HG02588 (cell line): Measurements from ENCODE around the gene HIVEP1.
"Not testable (repeated sequence)": the region's sequence is repeated elsewhere in the genome, so short reads cannot be mapped to it uniquely, and the experiment has no call there.

Experiments used
- ATAC-seq: cut with Tn5 transposase; IDR thresholded peaks from one replicate; pipeline ENCODE4 v1.9.1; 2021; ENCODE audit warnings: mild to moderate bottlenecking, moderate library complexity; ENCODE audit not compliant: unreplicated experiment

HIVEP1 gene

GRCh38 chr6:12150812-12151432 lies 138.8 kb downstream of the HIVEP1 start:
- no peak for ATAC-seq

DNA sequence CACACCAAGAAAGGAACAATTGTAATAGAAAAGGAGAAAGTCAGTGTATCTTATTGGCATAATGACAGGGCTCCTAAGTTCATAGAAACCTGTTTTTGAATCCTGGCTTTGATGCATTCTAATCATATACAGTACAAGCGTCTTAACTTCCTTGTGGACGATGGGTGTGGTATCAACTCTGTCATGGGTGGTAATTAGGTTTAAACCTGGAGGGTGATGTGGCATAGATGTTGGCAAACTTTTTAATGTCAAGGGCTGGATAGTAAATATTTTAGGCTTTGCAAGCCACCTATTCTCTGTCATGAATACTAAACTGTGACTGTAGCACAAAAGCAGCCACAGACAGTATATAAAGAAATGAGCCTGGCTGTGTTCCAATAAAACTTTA lies 139.3 kb downstream of the HIVEP1 start:
- no peak for ATAC-seq

GRCh38 chr6:12152023-12152970 lies 140.2 kb downstream of the HIVEP1 start:
- ATAC-seq, result no peak

- not testable (repeated sequence) for ATAC-seq
Observed at GRCh38 chr6:12155769-12156168, 143.7 kb downstream of the HIVEP1 start.

GRCh38 chr6:12158686-12159415 lies 146.7 kb downstream of the HIVEP1 start:
- ATAC-seq, result no peak

- ATAC-seq, result no peak
Observed at GRCh38 chr6:12160326-12160725, 148.2 kb downstream of the HIVEP1 start.

- no peak for ATAC-seq
Observed at GRCh38 chr6:12162213-12162612, 150.1 kb downstream of the HIVEP1 start.

GRCh38 chr6:12163149-12163548 lies 151.0 kb downstream of the HIVEP1 start:
- no peak for ATAC-seq

DNA sequence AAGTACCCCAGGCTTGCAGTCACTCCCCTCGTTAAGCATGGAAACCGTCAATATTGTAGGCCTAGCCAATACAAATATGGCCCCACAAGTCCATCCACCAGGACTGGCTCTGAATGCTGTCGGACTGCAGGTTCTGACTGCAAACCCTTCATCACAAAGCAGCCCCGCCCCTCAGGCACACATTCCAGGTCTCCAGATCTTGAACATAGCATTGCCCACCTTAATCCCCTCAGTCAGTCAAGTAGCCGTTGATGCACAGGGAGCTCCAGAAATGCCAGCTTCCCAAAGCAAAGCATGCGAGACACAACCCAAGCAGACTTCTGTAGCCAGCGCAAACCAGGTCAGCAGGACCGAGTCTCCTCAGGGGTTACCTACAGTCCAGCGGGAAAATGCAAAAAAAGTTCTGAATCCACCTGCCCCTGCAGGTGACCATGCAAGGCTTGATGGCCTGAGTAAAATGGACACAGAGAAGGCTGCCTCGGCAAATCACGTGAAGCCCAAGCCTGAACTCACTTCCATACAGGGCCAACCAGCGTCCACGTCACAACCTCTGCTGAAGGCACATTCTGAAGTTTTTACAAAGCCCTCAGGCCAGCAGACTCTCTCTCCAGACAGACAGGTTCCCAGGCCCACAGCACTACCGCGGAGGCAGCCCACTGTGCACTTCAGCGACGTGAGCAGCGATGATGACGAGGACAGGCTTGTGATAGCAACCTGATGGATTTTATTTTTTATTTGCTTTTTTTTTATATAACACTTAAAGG lies 151.8 kb downstream of the HIVEP1 start:
- no peak for ATAC-seq

DNA sequence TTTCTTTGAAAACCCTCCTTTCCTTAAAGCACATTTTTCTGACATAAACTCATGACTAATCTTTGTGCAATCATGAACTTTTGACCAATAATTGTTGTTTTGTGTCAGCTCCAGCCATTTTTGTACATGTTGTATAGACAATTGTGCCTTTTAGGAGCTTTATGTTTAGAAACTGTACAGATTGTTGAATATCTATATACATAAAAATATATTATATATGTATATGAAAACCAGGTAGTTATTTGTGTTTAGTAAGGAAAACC lies 152.3 kb downstream of the HIVEP1 start:
- ATAC-seq, result no peak

DNA sequence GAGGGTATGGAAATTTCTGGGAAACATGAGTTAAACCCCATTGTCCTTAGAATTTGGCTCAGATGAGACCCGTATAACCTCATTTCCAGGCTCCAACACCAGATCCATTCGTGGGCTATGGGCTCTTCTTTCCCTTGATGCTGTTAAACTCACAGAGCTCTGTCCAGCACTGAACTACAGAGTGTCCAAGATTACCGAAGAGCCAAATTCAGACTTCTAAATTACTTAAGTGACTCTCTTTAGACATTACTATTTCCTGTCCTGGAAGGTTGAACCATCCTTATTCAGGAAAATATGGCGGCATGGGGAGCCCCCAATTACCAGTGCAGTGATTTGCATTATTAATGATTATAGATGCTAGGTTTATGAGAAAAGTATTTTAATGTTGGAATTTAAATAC lies 153.2 kb downstream of the HIVEP1 start:
- ATAC-seq, result no peak

GRCh38 chr6:12165722-12166280 lies 153.7 kb downstream of the HIVEP1 start:
- ATAC-seq, result no peak

DNA sequence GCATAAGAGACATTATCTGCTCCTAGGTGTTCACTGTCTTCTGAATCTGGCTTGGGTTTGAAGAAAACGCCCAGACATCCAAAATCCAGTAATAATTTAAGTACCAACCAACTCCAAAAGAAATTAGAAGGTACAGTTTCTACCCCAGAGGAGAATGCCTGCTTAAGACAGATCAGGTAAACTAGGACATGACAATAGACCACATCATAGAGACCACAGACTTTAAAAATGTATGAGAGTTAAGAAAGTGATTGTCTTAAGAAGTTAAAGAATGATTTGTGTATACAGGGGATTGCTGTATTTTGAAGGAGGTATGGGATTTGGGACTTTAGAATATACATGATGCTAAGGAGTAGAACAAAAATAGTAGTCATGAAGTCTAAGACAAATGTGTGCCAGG lies 157.3 kb downstream of the HIVEP1 start:
- ATAC-seq, result no peak

DNA sequence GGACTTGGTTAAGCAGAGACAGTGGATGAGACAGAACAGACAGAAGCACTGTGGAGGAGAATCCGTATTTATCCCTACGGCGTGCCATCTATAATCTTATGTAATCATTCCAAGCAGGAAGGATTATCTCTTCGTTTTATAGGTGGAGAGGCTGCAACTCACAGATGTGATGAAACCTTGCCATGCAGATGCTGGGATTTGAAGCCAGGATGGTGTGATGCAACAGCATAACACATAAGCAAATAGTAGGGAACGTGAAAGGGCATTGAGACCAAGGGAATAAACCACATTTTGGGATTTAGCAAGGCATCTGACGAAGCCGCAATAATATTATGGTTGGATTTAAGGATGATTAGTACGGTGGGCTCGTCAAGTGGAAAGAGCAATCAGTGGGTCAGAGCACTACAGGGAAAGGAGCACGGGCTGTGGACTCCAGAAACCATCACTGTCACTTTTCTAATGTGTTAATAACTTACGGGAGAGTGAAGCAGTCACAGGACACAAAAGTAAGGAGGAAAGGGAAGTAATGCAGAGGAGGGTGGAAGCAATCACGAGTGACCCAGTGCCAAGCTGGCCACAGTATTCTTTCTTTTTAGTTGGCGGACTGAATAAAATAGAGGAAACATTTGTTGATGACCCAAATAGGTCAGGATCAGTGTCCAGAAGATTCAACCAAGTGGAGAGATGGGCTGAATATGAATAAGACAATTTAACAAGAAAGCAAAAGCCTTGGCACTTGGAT lies 158.4 kb downstream of the HIVEP1 start:
- ATAC-seq, result no peak

DNA sequence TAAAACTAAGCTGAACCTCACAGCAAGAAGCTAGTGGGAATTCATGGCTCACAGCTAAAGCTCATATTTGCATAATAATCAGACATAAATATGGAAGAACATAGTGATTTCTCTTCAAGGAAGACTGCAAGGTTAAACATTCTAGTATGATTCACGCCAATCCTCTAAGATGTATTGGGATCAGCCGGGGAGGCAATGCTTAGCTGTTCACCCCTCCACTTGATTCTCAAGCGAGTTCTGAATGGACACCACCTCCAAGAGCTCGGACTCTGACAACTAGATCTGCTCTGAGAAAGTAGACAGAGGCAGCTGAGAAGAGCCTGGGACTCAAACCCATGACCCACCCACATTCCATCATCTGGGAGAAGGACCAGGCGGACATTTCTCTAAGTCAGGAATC lies 159.6 kb downstream of the HIVEP1 start:
- no peak for ATAC-seq

DNA sequence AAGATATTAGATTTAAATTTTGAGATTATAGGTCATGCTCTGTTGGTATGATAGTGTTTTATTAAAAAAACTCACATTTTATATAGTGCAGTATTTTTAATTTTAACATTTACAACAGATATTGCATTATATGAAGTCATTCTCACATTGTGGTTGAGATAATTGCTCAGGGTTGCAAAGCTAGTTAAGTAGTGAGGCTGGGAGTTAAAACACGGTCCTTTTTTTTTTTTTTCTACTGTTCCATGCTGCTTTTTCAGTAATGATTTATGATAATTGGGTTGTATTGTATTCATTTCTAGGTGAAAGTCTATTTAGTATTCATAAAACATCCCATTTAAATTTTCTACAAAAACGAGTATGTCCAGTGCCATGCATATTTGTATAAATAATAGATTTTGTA lies 160.5 kb downstream of the HIVEP1 start:
- no peak for ATAC-seq

DNA sequence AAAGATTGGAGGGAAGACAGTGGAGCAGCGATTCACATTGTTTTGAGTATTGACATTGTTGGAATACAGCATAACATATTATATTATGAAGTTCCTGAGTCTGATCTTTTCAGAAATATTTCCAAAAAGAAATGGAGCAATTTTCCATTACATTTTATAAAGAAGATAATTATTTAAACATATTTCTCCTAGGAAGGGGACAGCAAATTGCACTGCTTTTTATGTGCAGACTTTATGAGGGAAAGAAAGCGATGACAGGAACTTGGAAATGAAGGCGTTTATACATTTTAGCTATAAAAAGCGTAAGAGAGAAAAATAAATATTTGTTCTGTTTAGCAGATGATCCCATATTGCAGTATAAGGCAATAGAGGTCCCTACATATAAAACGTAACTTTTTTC lies 161.1 kb downstream of the HIVEP1 start:
- ATAC-seq, result no peak

- no peak for ATAC-seq
Observed at GRCh38 chr6:12173661-12174060, 161.5 kb downstream of the HIVEP1 start.

GRCh38 chr6:12174878-12175277 lies 162.8 kb downstream of the HIVEP1 start:
- no peak for ATAC-seq

DNA sequence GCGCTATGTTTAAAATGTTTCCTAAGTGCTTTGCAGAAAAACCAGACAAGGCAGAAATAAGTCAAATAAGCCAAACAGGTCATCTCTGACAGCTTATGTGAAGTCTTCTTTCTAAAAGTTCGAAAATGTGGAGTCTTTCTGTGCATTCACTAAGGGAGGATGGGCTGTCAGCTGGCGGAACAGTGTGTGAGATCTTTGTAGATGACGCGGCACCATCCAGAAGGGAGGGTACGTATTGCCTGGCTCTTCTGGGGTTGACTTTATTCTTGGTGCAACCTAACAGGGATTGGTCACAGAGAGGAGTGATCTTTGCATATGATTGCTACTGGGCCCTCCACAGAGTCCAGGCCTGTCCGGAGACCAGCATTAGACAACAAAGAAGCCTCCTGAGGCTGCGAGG lies 163.5 kb downstream of the HIVEP1 start:
- ATAC-seq, result no peak
